IMR-90 (cell line): ENCODE results near the gene CD7. TPM values are rescaled to one million over a fixed set of nuclear protein-coding genes. Genes with fewer than 3 reads are reported as not detected.

ENCODE experiments used
- ATAC-seq: fragments of 200-7000 bp; cut with Tn5 transposase; 2 replicates; pipeline ENCODE4 v1.9.1; 2020; ENCODE audit warnings: low read depth, mild to moderate bottlenecking, moderate library complexity
- BruUV-seq: library from RNA; stranded (reverse); fragments of 400-500 nt; replicated peaks from 2 replicates; lab custom pipeline; 2021; lab: Mats Ljungman, UMichigan
- CTCF ChIA-PET: fragments of 300-600 bp; formaldehyde crosslinking; extraction: SDS; loops from one replicate; lab custom pipeline; 2021; ENCODE audit warnings: antibody characterized with exemption; lab: Yijun Ruan, JAX
- POLR2A ChIA-PET: fragments of 300-600 bp; sonication (Branson Sonifier 250); formaldehyde crosslinking; loops from one replicate; lab custom pipeline; 2022; ENCODE audit warnings: antibody characterized with exemption; ENCODE audit not compliant: unreplicated experiment; lab: Charles Lee
- DNase-seq: peaks from one replicate; pipeline ENCODE4 v3.0.0; 2013
- H2AFZ ChIP-seq: replicated peaks from 2 replicates; pipeline ENCODE3; 2013; ENCODE audit warnings: low read length, mild to moderate bottlenecking; ENCODE audit not compliant: poor library complexity
- H2AK5ac ChIP-seq: 2 replicates; pipeline ENCODE4 v1.6.1; 2013; ENCODE audit warnings: low read depth, low read length, inconsistent platforms
- H2AK9ac ChIP-seq: replicated peaks from 2 replicates; pipeline ENCODE3; 2013; ENCODE audit warnings: mild to moderate bottlenecking, low read depth, low read length, moderate library complexity; ENCODE audit not compliant: poor library complexity
- H2BK120ac ChIP-seq: 2 replicates; pipeline ENCODE4 v1.6.1; 2013; ENCODE audit warnings: low read depth, low read length, inconsistent platforms
- H2BK15ac ChIP-seq: 3 replicates; pipeline ENCODE4 v1.6.1; 2013; ENCODE audit warnings: low read depth, low read length, inconsistent platforms
- H2BK20ac ChIP-seq: 2 replicates; pipeline ENCODE4 v1.6.1; 2013; ENCODE audit warnings: low read depth, mild to moderate bottlenecking, inconsistent platforms, low read length, moderate library complexity
- H2BK5ac ChIP-seq: 2 replicates; pipeline ENCODE4 v1.6.1; 2013; ENCODE audit warnings: mild to moderate bottlenecking, low read depth, low read length, inconsistent platforms; ENCODE audit not compliant: poor library complexity, severe bottlenecking
- H3K14ac ChIP-seq: replicated peaks from 2 replicates; pipeline ENCODE4 v1.6.1; 2013; ENCODE audit warnings: low read depth, low read length, inconsistent platforms
- H3K18ac ChIP-seq: 2 replicates; pipeline ENCODE4 v1.6.1; 2013; ENCODE audit warnings: low read depth, low read length, control low read depth
- H3K23ac ChIP-seq: 2 replicates; pipeline ENCODE4 v1.6.1; 2013; ENCODE audit warnings: low read depth, low read length, inconsistent platforms
- H3K27ac ChIP-seq: 2 replicates; pipeline ENCODE4 v1.5.1; 2013; ENCODE audit warnings: mild to moderate bottlenecking, control low read depth, low read length; ENCODE audit not compliant: insufficient read depth
- H3K27me3 ChIP-seq: 2 replicates; pipeline ENCODE4 v1.6.1; 2013; ENCODE audit warnings: low read length; ENCODE audit not compliant: control insufficient read depth, insufficient read depth
- H3K36me3 ChIP-seq: 2 replicates; pipeline ENCODE4 v1.6.1; 2013; ENCODE audit warnings: low read length, mixed read lengths; ENCODE audit not compliant: control insufficient read depth, insufficient read depth
- H3K4ac ChIP-seq: 2 replicates; pipeline ENCODE4 v1.6.1; 2013; ENCODE audit warnings: low read depth, low read length, inconsistent platforms
- H3K4me1 ChIP-seq: 2 replicates; pipeline ENCODE4 v1.6.1; 2013; ENCODE audit warnings: low read length, mixed read lengths; ENCODE audit not compliant: control insufficient read depth, insufficient read depth
- H3K4me2 ChIP-seq: 2 replicates; pipeline ENCODE4 v1.6.1; 2013; ENCODE audit warnings: low read depth, mild to moderate bottlenecking, control low read depth, low read length, moderate library complexity
- H3K4me3 ChIP-seq: 2 replicates; pipeline ENCODE4 v1.5.1; 2013; ENCODE audit warnings: low read depth, mild to moderate bottlenecking, control low read depth, low read length, moderate library complexity; ENCODE audit not compliant: insufficient read depth
- H3K56ac ChIP-seq: 2 replicates; pipeline ENCODE4 v1.6.1; 2013; ENCODE audit warnings: low read length, inconsistent platforms; ENCODE audit not compliant: insufficient read depth; ENCODE audit errors: extremely low read depth
- H3K79me1 ChIP-seq, 2 experiments: 2 replicates each; pipeline ENCODE4 v1.6.1; 2013; ENCODE audit warnings: low read length in 2 of 2, inconsistent platforms in 1 of 2, low read depth in 1 of 2
- H3K9ac ChIP-seq: 2 replicates; pipeline ENCODE4 v1.6.1; 2013; ENCODE audit warnings: low read depth, low read length, control low read depth
- H3K9me1 ChIP-seq: 2 replicates; pipeline ENCODE4 v1.6.1; 2013; ENCODE audit warnings: low read length, inconsistent platforms; ENCODE audit not compliant: insufficient read depth
- H3K9me3 ChIP-seq: 2 replicates; pipeline ENCODE4 v1.6.1; 2013; ENCODE audit warnings: low read length; ENCODE audit not compliant: control insufficient read depth, insufficient read depth
- H4K20me1 ChIP-seq: 2 replicates; pipeline ENCODE4 v1.6.1; 2013; ENCODE audit warnings: low read length, inconsistent platforms; ENCODE audit not compliant: insufficient read depth
- H4K5ac ChIP-seq: 2 replicates; pipeline ENCODE4 v1.6.1; 2013; ENCODE audit warnings: mild to moderate bottlenecking, low read depth, low read length, control low read depth
- H4K8ac ChIP-seq, 2 experiments: 2 replicates each; pipeline ENCODE4 v1.6.1; 2013; ENCODE audit warnings: low read depth in 2 of 2, low read length in 2 of 2, control low read depth in 1 of 2, inconsistent platforms in 1 of 2
- H4K91ac ChIP-seq: 2 replicates; pipeline ENCODE4 v1.6.1; 2013; ENCODE audit warnings: low read depth, low read length, inconsistent platforms; ENCODE audit not compliant: insufficient read depth
- BHLHE40 ChIP-seq: fragments of 150-350 bp; IDR thresholded peaks from 2 replicates; pipeline ENCODE4 v1.6.1; 2016; ENCODE audit warnings: mild to moderate bottlenecking, low read depth, low read length
- CEBPB ChIP-seq: IDR thresholded peaks from 2 replicates; pipeline ENCODE4 v1.6.1; 2012; ENCODE audit warnings: low read depth, low read length, improper control_type of control experiment
- CHD1 ChIP-seq: IDR thresholded peaks from 2 replicates; pipeline ENCODE4 v1.6.1; 2012; ENCODE audit warnings: low read depth, low read length, improper control_type of control experiment
- ELK1 ChIP-seq: fragments of 150-350 bp; IDR thresholded peaks from 2 replicates; pipeline ENCODE4 v1.6.1; 2016; ENCODE audit warnings: low read depth, mild to moderate bottlenecking, low read length, moderate library complexity, borderline replicate concordance
- MAZ ChIP-seq: IDR thresholded peaks from 2 replicates; pipeline ENCODE4 v1.6.1; 2012; ENCODE audit warnings: low read depth, mild to moderate bottlenecking, low read length, improper control_type of control experiment, moderate library complexity, borderline replicate concordance
- RCOR1 ChIP-seq: IDR thresholded peaks from 2 replicates; pipeline ENCODE4 v1.6.1; 2012; ENCODE audit warnings: mild to moderate bottlenecking, low read length, improper control_type of control experiment; ENCODE audit not compliant: insufficient replicate concordance
- RFX5 ChIP-seq: IDR thresholded peaks from 2 replicates; pipeline ENCODE4 v1.8.0; 2012; ENCODE audit warnings: low read depth, mild to moderate bottlenecking, low read length, moderate library complexity
- SMC3 ChIP-seq: fragments of 150-350 bp; IDR thresholded peaks from 2 replicates; pipeline ENCODE4 v1.6.1; 2016; ENCODE audit warnings: low read depth, mild to moderate bottlenecking, antibody characterized with exemption, low read length, moderate library complexity
- WGBS, 2 experiments: methylation state at CpG; one replicate each; pipeline versions ENCODE4 v1.1.5 to v1.1.7; 2013; ENCODE audit warnings: missing lambda C conversion rate in 2 of 2; ENCODE audit not compliant: insufficient read length in 1 of 2; ENCODE audit errors: extremely low coverage in 2 of 2; 5-methylcytosine and 5-hydroxymethylcytosine counted together
- dilution Hi-C: fragments of 300-500 bp; cut with HindIII; formaldehyde crosslinking; loops from one replicate; pipeline ENCODE4 v1.14.3; 2018; ENCODE audit warnings: low sequenced_read_pairs; ENCODE audit not compliant: unreplicated experiment
- in situ Hi-C: fragments of 300-500 bp; cut with MboI; formaldehyde crosslinking; loops from 3 replicates; pipeline ENCODE4 v1.14.3; 2019; ENCODE audit warnings: low sequenced_read_pairs, inconsistent platforms, mixed read lengths
- intact Hi-C: fragments of 100-400 bp; cut with micrococcal nuclease; formaldehyde crosslinking; loops from 2 replicates; pipeline ENCODE4 v1.10.0; 2022
- polyA plus RNA-seq, 3 experiments: library from polyadenylated mRNA; depleted of rRNA; stranded (reverse); fragments of >200 nt; gene quantifications; 2 replicates each; pipeline ENCODE4 v1.2.3, GENCODE V29; 2012; ENCODE audit warnings: low replicate concordance in 1 of 3
- total RNA-seq: library from RNA; depleted of rRNA; stranded (reverse); fragments of >200 nt; gene quantifications from 2 replicates; pipeline ENCODE4 v1.2.3, GENCODE V29; 2012
- TF ChIP-seq, protein P1 (sequence below): conservative IDR thresholded peaks from 2 replicates; pipeline ENCODE4 v1.5.1; 2012; ENCODE audit warnings: mild to moderate bottlenecking, low read depth, low read length, improper control_type of control experiment

Gene CD7
- total and polyA plus RNA-seq, 2 of the 4 experiments (the other 2 are of a cell fraction), result not detected

DNA sequence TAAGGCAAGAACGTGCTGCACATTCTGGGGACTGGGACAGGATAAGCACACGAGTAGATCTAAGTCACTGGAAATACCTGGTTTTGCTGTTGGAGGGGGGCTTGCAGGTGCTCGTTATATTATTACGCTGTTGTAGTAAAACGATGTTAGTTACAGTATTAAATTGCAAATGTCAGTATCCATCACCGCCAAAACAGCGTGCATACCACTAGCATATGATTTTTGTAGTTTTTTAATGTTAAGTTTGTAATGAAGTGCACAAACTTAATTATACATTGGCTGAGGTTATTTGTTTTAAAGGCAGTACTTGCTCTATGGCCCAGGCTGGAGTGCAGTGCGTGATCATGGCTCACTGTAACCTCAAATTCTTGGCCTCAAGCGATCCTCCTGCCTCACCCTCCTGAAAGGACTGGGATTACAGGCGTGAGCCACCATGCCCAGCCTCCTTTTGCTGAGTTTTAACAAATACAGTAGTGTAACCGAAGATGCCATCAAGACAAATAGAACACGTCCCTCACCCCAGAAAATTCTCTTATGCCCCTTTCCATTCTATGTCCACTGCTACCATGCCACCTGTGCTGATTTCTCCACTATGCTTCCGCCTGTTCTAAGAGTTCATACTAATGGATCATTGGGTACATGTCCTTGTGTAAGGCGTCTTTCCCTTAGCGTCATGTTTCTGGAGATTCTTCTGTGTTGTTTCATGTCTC, 23.2 kb downstream of the CD7 start:
- ATAC-seq (no peak), DNase-seq (peak; percentile 36)
- no peaks in the 10 kb centered on the region for H3K27me3 ChIP-seq
- peak overlapping the region; percentile 34; the same call in 1 of the 2 replicates for H3K9ac ChIP-seq
- no peak overlapping the region for H3K56ac ChIP-seq
- BruUV-seq, result no TSS peak
- H3K79me1 ChIP-seq, result peaks cover 0 to 26% of the 10 kb centered on the region in 2 experiments; a peak in 2 of 4 replicates
- no peaks in the 10 kb centered on the region for H3K9me3 ChIP-seq
- H3K23ac ChIP-seq, result peak overlapping the region; percentile 49
- H4K20me1 ChIP-seq, result no peaks in the 10 kb centered on the region; the same call in 1 of the 2 replicates
- H3K4me3 ChIP-seq, result 0 out of 2 replicates have a peak overlapping the region, but pooled peaks have one; percentile 23
- ChIA-PET POLR2A (interaction anchor here (0.6 to 1.1 kb wide), 2 partner anchors 21 to 358 kb away, joined by 3 read pairs; no protein-coding TSS in a partner anchor), CTCF (interaction anchor here (0.6 kb wide), 1 partner anchor 50 kb away, joined by 4 read pairs; no protein-coding TSS in a partner anchor)
- H3K14ac ChIP-seq, result no peak overlapping the region
- H2AFZ ChIP-seq, result no peak overlapping the region
- 85% methylated on average over 6 of the region's 15 CpGs; no CpG with 5 or more reads in 1 of the 2 experiments for WGBS, 2 experiments
- H4K8ac ChIP-seq, result peak overlapping the region in 1 of 2 experiments; percentile 30; a peak in 2 of 4 replicates
- no peaks in the 10 kb centered on the region for H3K36me3 ChIP-seq
- H3K4me1 ChIP-seq, result peaks cover 23% of the 10 kb centered on the region
- peak overlapping the region; percentile 42 for H2BK5ac ChIP-seq
- H2BK120ac ChIP-seq, result no peak overlapping the region
- H2BK20ac ChIP-seq, result no peak overlapping the region
- dilution Hi-C loops, result no loop called here
- in situ Hi-C loops, result no loop called here
- no peak overlapping the region for H2BK15ac ChIP-seq
- peaks cover 13% of the 10 kb centered on the region for H3K9me1 ChIP-seq
- intact Hi-C loops, result no loop called here
- peak overlapping the region; percentile 54; the same call in 1 of the 2 replicates for H2AK5ac ChIP-seq
- peak overlapping the region; percentile 43; the same call in 1 of the 2 replicates for H3K4ac ChIP-seq
- peak overlapping the region; percentile 6 for H2AK9ac ChIP-seq
- TF ChIP-seq MAZ (no peak), CHD1 (no peak), BHLHE40 (no peak), ELK1 (no peak), SMC3 (no peak), RCOR1 (no peak), CEBPB (no peak), RFX5 (no peak)
- TF ChIP-seq, protein P1, sequence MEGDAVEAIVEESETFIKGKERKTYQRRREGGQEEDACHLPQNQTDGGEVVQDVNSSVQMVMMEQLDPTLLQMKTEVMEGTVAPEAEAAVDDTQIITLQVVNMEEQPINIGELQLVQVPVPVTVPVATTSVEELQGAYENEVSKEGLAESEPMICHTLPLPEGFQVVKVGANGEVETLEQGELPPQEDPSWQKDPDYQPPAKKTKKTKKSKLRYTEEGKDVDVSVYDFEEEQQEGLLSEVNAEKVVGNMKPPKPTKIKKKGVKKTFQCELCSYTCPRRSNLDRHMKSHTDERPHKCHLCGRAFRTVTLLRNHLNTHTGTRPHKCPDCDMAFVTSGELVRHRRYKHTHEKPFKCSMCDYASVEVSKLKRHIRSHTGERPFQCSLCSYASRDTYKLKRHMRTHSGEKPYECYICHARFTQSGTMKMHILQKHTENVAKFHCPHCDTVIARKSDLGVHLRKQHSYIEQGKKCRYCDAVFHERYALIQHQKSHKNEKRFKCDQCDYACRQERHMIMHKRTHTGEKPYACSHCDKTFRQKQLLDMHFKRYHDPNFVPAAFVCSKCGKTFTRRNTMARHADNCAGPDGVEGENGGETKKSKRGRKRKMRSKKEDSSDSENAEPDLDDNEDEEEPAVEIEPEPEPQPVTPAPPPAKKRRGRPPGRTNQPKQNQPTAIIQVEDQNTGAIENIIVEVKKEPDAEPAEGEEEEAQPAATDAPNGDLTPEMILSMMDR, result no peak
- no peak overlapping the region for H3K18ac ChIP-seq
- 0 out of 2 replicates have a peak overlapping the region, but pooled peaks have one; percentile 30 for H4K91ac ChIP-seq
- H4K5ac ChIP-seq, result no peak overlapping the region
- peak overlapping the region; percentile 64 for H3K4me2 ChIP-seq
- peak overlapping the region; percentile 58; the same call in 1 of the 2 replicates for H3K27ac ChIP-seq
